ENCODE measurements around the gene APOBEC2. TPM values are rescaled to one million over a fixed set of nuclear protein-coding genes. Genes with fewer than 3 reads are reported as not detected.

Gene APOBEC2
- total and polyA plus RNA-seq, 9 of the 15 experiments (the other 6 are each of a cell fraction or from before 2014, with no cell fraction given), result 0.25 to 1.6 TPM; not detected in 7

GRCh38 chr6:41111017-41111416 lies 58.0 kb downstream of the APOBEC2 start (continued):
- TF ChIP-seq, protein P1, sequence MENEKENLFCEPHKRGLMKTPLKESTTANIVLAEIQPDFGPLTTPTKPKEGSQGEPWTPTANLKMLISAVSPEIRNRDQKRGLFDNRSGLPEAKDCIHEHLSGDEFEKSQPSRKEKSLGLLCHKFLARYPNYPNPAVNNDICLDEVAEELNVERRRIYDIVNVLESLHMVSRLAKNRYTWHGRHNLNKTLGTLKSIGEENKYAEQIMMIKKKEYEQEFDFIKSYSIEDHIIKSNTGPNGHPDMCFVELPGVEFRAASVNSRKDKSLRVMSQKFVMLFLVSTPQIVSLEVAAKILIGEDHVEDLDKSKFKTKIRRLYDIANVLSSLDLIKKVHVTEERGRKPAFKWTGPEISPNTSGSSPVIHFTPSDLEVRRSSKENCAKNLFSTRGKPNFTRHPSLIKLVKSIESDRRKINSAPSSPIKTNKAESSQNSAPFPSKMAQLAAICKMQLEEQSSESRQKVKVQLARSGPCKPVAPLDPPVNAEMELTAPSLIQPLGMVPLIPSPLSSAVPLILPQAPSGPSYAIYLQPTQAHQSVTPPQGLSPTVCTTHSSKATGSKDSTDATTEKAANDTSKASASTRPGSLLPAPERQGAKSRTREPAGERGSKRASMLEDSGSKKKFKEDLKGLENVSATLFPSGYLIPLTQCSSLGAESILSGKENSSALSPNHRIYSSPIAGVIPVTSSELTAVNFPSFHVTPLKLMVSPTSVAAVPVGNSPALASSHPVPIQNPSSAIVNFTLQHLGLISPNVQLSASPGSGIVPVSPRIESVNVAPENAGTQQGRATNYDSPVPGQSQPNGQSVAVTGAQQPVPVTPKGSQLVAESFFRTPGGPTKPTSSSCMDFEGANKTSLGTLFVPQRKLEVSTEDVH (IDR thresholded peaks at IDR 0.05; ENCODE audit: low read depth, partially characterized antibody), result no peak
- no peak for TF ChIP-seq TRIM24 (IDR thresholded peaks at IDR 0.05)
- TF ChIP-seq ZBTB49 (CRISPR knock-in tag; IDR thresholded peaks at IDR 0.05; ENCODE audit: borderline replicate concordance), result no peak

Other genes starting within 250 kb of the APOBEC2 start
Only the 7 nearest of the 9 such genes appear.
- 0.33 and 0.95 TPM in 2 replicates for gene UNC5CL, start 14.0 kb upstream of the APOBEC2 start, total RNA-seq (2014; rRNA removed)
- 0.35 and 0.40 TPM in 2 replicates for gene UNC5CL, start 14.0 kb upstream of the APOBEC2 start, total RNA-seq (2014; rRNA removed; fragmentation: Illumina TruSeq; extraction: Trizol)
- 0.33 and 0.53 TPM in 2 replicates for gene UNC5CL, start 14.0 kb upstream of the APOBEC2 start, total RNA-seq (2015; rRNA removed; fragmentation: Illumina TruSeq; extraction: Trizol)
- gene UNC5CL, start 14.0 kb upstream of the APOBEC2 start, total RNA-seq (2021), result 0.64 and 0.78 TPM in 2 replicates
- 0.82 and 1.7 TPM in 2 replicates for gene UNC5CL, start 14.0 kb upstream of the APOBEC2 start, polyA plus RNA-seq (2011; rRNA removed)
- 0.59 and 0.80 TPM in 2 replicates for gene UNC5CL, start 14.0 kb upstream of the APOBEC2 start, polyA plus RNA-seq (2014; fragmentation: Illumina TruSeq; extraction: Trizol)
- under 1 TPM in 1 of 2 experiments, not detected in 1; 0.07 TPM for gene UNC5CL, start 14.0 kb upstream of the APOBEC2 start, polyA plus RNA-seq (2014; fragmentation: Nextera tagmentation; extraction: Ambion mirVana)
- gene UNC5CL, start 14.0 kb upstream of the APOBEC2 start, polyA plus RNA-seq (2014; rRNA removed), result 1.8 TPM in 2 replicates
- gene TSPO2, start 10.7 kb upstream of the APOBEC2 start, total RNA-seq (2014; rRNA removed), result not detected in 2 replicates
- not detected in 2 replicates for gene TSPO2, start 10.7 kb upstream of the APOBEC2 start, total RNA-seq (2014; rRNA removed; fragmentation: Illumina TruSeq; extraction: Trizol)
- gene TSPO2, start 10.7 kb upstream of the APOBEC2 start, total RNA-seq (2015; rRNA removed; fragmentation: Illumina TruSeq; extraction: Trizol), result not detected in 2 replicates
- not detected in 2 replicates for gene TSPO2, start 10.7 kb upstream of the APOBEC2 start, total RNA-seq (2021)
- gene TSPO2, start 10.7 kb upstream of the APOBEC2 start, polyA plus RNA-seq (2011; rRNA removed), result 0.12 TPM in 1 of 2 replicates, not detected in the other
- not detected in 2 replicates for gene TSPO2, start 10.7 kb upstream of the APOBEC2 start, polyA plus RNA-seq (2014; fragmentation: Illumina TruSeq; extraction: Trizol)
- gene TSPO2, start 10.7 kb upstream of the APOBEC2 start, polyA plus RNA-seq (2014; fragmentation: Nextera tagmentation; extraction: Ambion mirVana), result not detected
- gene TSPO2, start 10.7 kb upstream of the APOBEC2 start, polyA plus RNA-seq (2014; rRNA removed), result not detected in 2 replicates
- gene OARD1, start 19.2 kb downstream of the APOBEC2 start, total RNA-seq (2014; rRNA removed), result 32.7 and 49.3 TPM in 2 replicates
- 61.1 and 63.2 TPM in 2 replicates for gene OARD1, start 19.2 kb downstream of the APOBEC2 start, total RNA-seq (2014; rRNA removed; fragmentation: Illumina TruSeq; extraction: Trizol)
- 56.2 and 60.8 TPM in 2 replicates for gene OARD1, start 19.2 kb downstream of the APOBEC2 start, total RNA-seq (2015; rRNA removed; fragmentation: Illumina TruSeq; extraction: Trizol)
- gene OARD1, start 19.2 kb downstream of the APOBEC2 start, total RNA-seq (2021), result 43.4 and 47.1 TPM in 2 replicates
- 38.4 and 45.7 TPM in 2 replicates for gene OARD1, start 19.2 kb downstream of the APOBEC2 start, polyA plus RNA-seq (2011; rRNA removed)
- 63.2 and 65.8 TPM in 2 replicates for gene OARD1, start 19.2 kb downstream of the APOBEC2 start, polyA plus RNA-seq (2014; fragmentation: Illumina TruSeq; extraction: Trizol)
- 10 to 100 TPM; 79.6 to 88.3 TPM for gene OARD1, start 19.2 kb downstream of the APOBEC2 start, polyA plus RNA-seq (2014; fragmentation: Nextera tagmentation; extraction: Ambion mirVana)
- 70.3 and 71.6 TPM in 2 replicates for gene OARD1, start 19.2 kb downstream of the APOBEC2 start, polyA plus RNA-seq (2014; rRNA removed)
- 18.6 and 23.8 TPM in 2 replicates for gene NFYA, start 19.8 kb downstream of the APOBEC2 start, total RNA-seq (2014; rRNA removed)
- gene NFYA, start 19.8 kb downstream of the APOBEC2 start, total RNA-seq (2014; rRNA removed; fragmentation: Illumina TruSeq; extraction: Trizol), result 19.2 and 20.4 TPM in 2 replicates
- 24.4 and 26.6 TPM in 2 replicates for gene NFYA, start 19.8 kb downstream of the APOBEC2 start, total RNA-seq (2015; rRNA removed; fragmentation: Illumina TruSeq; extraction: Trizol)
- gene NFYA, start 19.8 kb downstream of the APOBEC2 start, total RNA-seq (2021), result 24.3 and 27.4 TPM in 2 replicates
- gene NFYA, start 19.8 kb downstream of the APOBEC2 start, polyA plus RNA-seq (2011; rRNA removed), result 21.8 and 25.1 TPM in 2 replicates
- gene NFYA, start 19.8 kb downstream of the APOBEC2 start, polyA plus RNA-seq (2014; fragmentation: Illumina TruSeq; extraction: Trizol), result 31.2 and 37.1 TPM in 2 replicates
- 10 to 100 TPM in 1 of 2 experiments, 1 to 10 TPM in 1; 7.3 to 10.1 TPM for gene NFYA, start 19.8 kb downstream of the APOBEC2 start, polyA plus RNA-seq (2014; fragmentation: Nextera tagmentation; extraction: Ambion mirVana)
- gene NFYA, start 19.8 kb downstream of the APOBEC2 start, polyA plus RNA-seq (2014; rRNA removed), result 21.9 and 22.7 TPM in 2 replicates
- gene TREML1, start 101.1 kb downstream of the APOBEC2 start, total RNA-seq (2014; rRNA removed), result not detected in 2 replicates
- gene TREML1, start 101.1 kb downstream of the APOBEC2 start, total RNA-seq (2014; rRNA removed; fragmentation: Illumina TruSeq; extraction: Trizol), result not detected in 2 replicates
- gene TREML1, start 101.1 kb downstream of the APOBEC2 start, total RNA-seq (2015; rRNA removed; fragmentation: Illumina TruSeq; extraction: Trizol), result not detected in 2 replicates
- gene TREML1, start 101.1 kb downstream of the APOBEC2 start, total RNA-seq (2021), result not detected in 2 replicates
- gene TREML1, start 101.1 kb downstream of the APOBEC2 start, polyA plus RNA-seq (2011; rRNA removed), result not detected in 2 replicates
- not detected in 2 replicates for gene TREML1, start 101.1 kb downstream of the APOBEC2 start, polyA plus RNA-seq (2014; fragmentation: Illumina TruSeq; extraction: Trizol)
- gene TREML1, start 101.1 kb downstream of the APOBEC2 start, polyA plus RNA-seq (2014; fragmentation: Nextera tagmentation; extraction: Ambion mirVana), result not detected
- not detected in 2 replicates for gene TREML1, start 101.1 kb downstream of the APOBEC2 start, polyA plus RNA-seq (2014; rRNA removed)
- gene TREM2, start 109.9 kb downstream of the APOBEC2 start, total RNA-seq (2014; rRNA removed), result not detected in 2 replicates
- gene TREM2, start 109.9 kb downstream of the APOBEC2 start, total RNA-seq (2014; rRNA removed; fragmentation: Illumina TruSeq; extraction: Trizol), result not detected in 2 replicates
- not detected in 2 replicates for gene TREM2, start 109.9 kb downstream of the APOBEC2 start, total RNA-seq (2015; rRNA removed; fragmentation: Illumina TruSeq; extraction: Trizol)
- gene TREM2, start 109.9 kb downstream of the APOBEC2 start, total RNA-seq (2021), result not detected in 2 replicates
- not detected in 2 replicates for gene TREM2, start 109.9 kb downstream of the APOBEC2 start, polyA plus RNA-seq (2011; rRNA removed)
- gene TREM2, start 109.9 kb downstream of the APOBEC2 start, polyA plus RNA-seq (2014; fragmentation: Illumina TruSeq; extraction: Trizol), result not detected in 2 replicates
- gene TREM2, start 109.9 kb downstream of the APOBEC2 start, polyA plus RNA-seq (2014; fragmentation: Nextera tagmentation; extraction: Ambion mirVana), result not detected
- not detected in 2 replicates for gene TREM2, start 109.9 kb downstream of the APOBEC2 start, polyA plus RNA-seq (2014; rRNA removed)
- 1.8 and 2.6 TPM in 2 replicates for gene TREML2, start 147.9 kb downstream of the APOBEC2 start, total RNA-seq (2014; rRNA removed)
- gene TREML2, start 147.9 kb downstream of the APOBEC2 start, total RNA-seq (2014; rRNA removed; fragmentation: Illumina TruSeq; extraction: Trizol), result 1.2 and 1.4 TPM in 2 replicates
- gene TREML2, start 147.9 kb downstream of the APOBEC2 start, total RNA-seq (2015; rRNA removed; fragmentation: Illumina TruSeq; extraction: Trizol), result 0.62 and 0.64 TPM in 2 replicates
- gene TREML2, start 147.9 kb downstream of the APOBEC2 start, total RNA-seq (2021), result 1.9 and 2.2 TPM in 2 replicates
- gene TREML2, start 147.9 kb downstream of the APOBEC2 start, polyA plus RNA-seq (2011; rRNA removed), result 0.34 and 0.86 TPM in 2 replicates
- 2.9 and 3.3 TPM in 2 replicates for gene TREML2, start 147.9 kb downstream of the APOBEC2 start, polyA plus RNA-seq (2014; fragmentation: Illumina TruSeq; extraction: Trizol)
- gene TREML2, start 147.9 kb downstream of the APOBEC2 start, polyA plus RNA-seq (2014; fragmentation: Nextera tagmentation; extraction: Ambion mirVana), result under 1 TPM; 0.20 to 0.27 TPM
- gene TREML2, start 147.9 kb downstream of the APOBEC2 start, polyA plus RNA-seq (2014; rRNA removed), result 1.3 and 1.6 TPM in 2 replicates

Data from K562 (cell line).